ENCODE data around the gene MPPED2. TPM values are rescaled to one million over a fixed set of nuclear protein-coding genes. Genes with fewer than 3 reads are reported as not detected.

The MPPED2 gene
- polyA plus RNA-seq, 3 donors = 0.29 to 0.59 (median 0.52) TPM

GRCh38 chr11:30538251-30538650, 47.9 kb downstream of the MPPED2 start:
- Mint-ChIP-seq H3K4me3 (no peak overlapping the region), H3K36me3 (no peaks in the 10 kb centered on the region), H3K9me3 (peaks cover 0 to 3% (median 0%) of the 10 kb centered on the region in 7 donors), H3K27me3 (ENCODE audit: low read depth in 3 of 3) (peaks cover 0 to 2% (median 0%) of the 10 kb centered on the region in 3 donors), H3K27ac (no peak overlapping the region), H3K4me1 (no peaks in the 10 kb centered on the region)
- no peak for TF ChIP-seq CTCF (IDR thresholded peaks at IDR 0.05)
- H3K79me2 ChIP-seq (ENCODE audit: insufficient read depth, low read length) = no peaks in the 10 kb centered on the region
- no peak overlapping the region for H3K4me3 ChIP-seq (replicated peaks in 1 of 3; ENCODE audit: low read depth in 2 of 3, low read length in 3 of 3)
- H2AFZ ChIP-seq (ENCODE audit: insufficient read depth, low read depth, low read length, poor library complexity, severe bottlenecking) = no peak overlapping the region
- DNase-seq = no peak
- no peaks in the 10 kb centered on the region for H4K20me1 ChIP-seq (ENCODE audit: insufficient read depth, low read length)
- H3K4me2 ChIP-seq (replicated peaks; ENCODE audit: extremely low read depth, low read length, poor library complexity, severe bottlenecking) = no peak overlapping the region
- no peaks in the 10 kb centered on the region for H3K9me3 ChIP-seq (replicated peaks in 1 of 2; ENCODE audit: control insufficient read depth in 1 of 2, insufficient read depth in 1 of 2, low read length in 2 of 2)
- intact Hi-C loops (cut with micrococcal nuclease) = no loop called here
- no peak overlapping the region for H3K9ac ChIP-seq (ENCODE audit: insufficient read depth, low read length, poor library complexity, severe bottlenecking)
- H3K27ac ChIP-seq (ENCODE audit: low read depth in 1 of 2, low read length in 2 of 2) = no peak overlapping the region
- H3K4me1 ChIP-seq (ENCODE audit: control insufficient read depth in 1 of 2, insufficient read depth in 2 of 2, low read length in 2 of 2) = no peaks in the 10 kb centered on the region
- no peaks in the 10 kb centered on the region for H3K36me3 ChIP-seq (replicated peaks in 1 of 2; ENCODE audit: control insufficient read depth in 1 of 2, insufficient read depth in 2 of 2, low read length in 2 of 2)
- no peaks in the 10 kb centered on the region for H3K27me3 ChIP-seq (ENCODE audit: control insufficient read depth in 2 of 2, insufficient read depth in 2 of 2, low read length in 2 of 2)

GRCh38 chr11:30535818-30536217, 50.3 kb downstream of the MPPED2 start:
- Histone ChIP-seq H3K9me3 (replicated peaks in 1 of 2; ENCODE audit: control insufficient read depth in 1 of 2, insufficient read depth in 1 of 2, low read length in 2 of 2) (no peaks in the 10 kb centered on the region), H3K79me2 (ENCODE audit: insufficient read depth, low read length) (no peaks in the 10 kb centered on the region), H3K9ac (ENCODE audit: insufficient read depth, low read length, poor library complexity, severe bottlenecking) (no peak overlapping the region), H2AFZ (ENCODE audit: insufficient read depth, low read depth, low read length, poor library complexity, severe bottlenecking) (no peak overlapping the region), H3K4me1 (ENCODE audit: control insufficient read depth in 1 of 2, insufficient read depth in 2 of 2, low read length in 2 of 2) (no peaks in the 10 kb centered on the region), H3K27me3 (ENCODE audit: control insufficient read depth in 2 of 2, insufficient read depth in 2 of 2, low read length in 2 of 2) (no peaks in the 10 kb centered on the region), H4K20me1 (ENCODE audit: insufficient read depth, low read length) (no peaks in the 10 kb centered on the region), H3K27ac (ENCODE audit: low read depth in 1 of 2, low read length in 2 of 2) (no peak overlapping the region), H3K4me3 (replicated peaks in 1 of 3; ENCODE audit: low read depth in 2 of 3, low read length in 3 of 3) (no peak overlapping the region), H3K36me3 (replicated peaks in 1 of 2; ENCODE audit: control insufficient read depth in 1 of 2, insufficient read depth in 2 of 2, low read length in 2 of 2) (no peaks in the 10 kb centered on the region), H3K4me2 (replicated peaks; ENCODE audit: extremely low read depth, low read length, poor library complexity, severe bottlenecking) (no peak overlapping the region)
- no peak overlapping the region for H3K4me3 Mint-ChIP-seq
- no CpG with 5 or more reads among the region's 13 CpGs for WGBS (ENCODE audit: insufficient coverage)
- no peak overlapping the region for H3K27ac Mint-ChIP-seq
- H3K9me3 Mint-ChIP-seq = peaks cover 0 to 3% (median 0%) of the 10 kb centered on the region in 7 donors
- DNase-seq = no peak
- no peaks in the 10 kb centered on the region for H3K36me3 Mint-ChIP-seq
- TF ChIP-seq CTCF (IDR thresholded peaks at IDR 0.05) = no peak
- no peaks in the 10 kb centered on the region for H3K4me1 Mint-ChIP-seq
- H3K27me3 Mint-ChIP-seq (ENCODE audit: low read depth in 3 of 3) = peaks cover 0 to 2% (median 0%) of the 10 kb centered on the region in 3 donors
- intact Hi-C loops (cut with micrococcal nuclease) = no loop called here

All from CD14-positive monocyte (primary cell).